ENCODE measurements around the gene CPEB3.

DNA sequence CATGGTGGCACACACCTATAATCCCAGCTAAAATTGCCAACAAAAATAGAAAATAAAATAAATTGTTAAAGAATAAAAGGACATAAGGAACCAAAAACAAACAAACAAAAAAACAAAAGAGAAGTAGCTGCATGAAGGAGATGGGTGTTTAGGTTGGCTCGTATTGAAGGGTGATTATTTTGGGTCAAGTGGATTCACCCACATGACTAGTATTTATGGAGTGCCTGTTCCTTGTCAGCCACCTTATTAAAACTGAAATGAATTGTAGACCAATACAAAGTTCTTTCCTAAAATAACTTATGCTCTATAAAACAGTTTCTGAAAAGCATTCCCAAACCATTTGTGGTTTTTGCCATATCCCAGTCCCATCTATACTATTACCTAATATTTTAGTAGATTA lies 228.6 kb downstream of the CPEB3 start:
- TF ChIP-seq TAF1 (IDR thresholded peaks at IDR 0.05; ENCODE audit: low read depth, low read length) (no peak), POLR2A (IDR thresholded peaks at IDR 0.05; ENCODE audit: low read depth, low read length) (no peak), SPI1 (IDR thresholded peaks at IDR 0.05; ENCODE audit: low read depth, low read length) (no peak), POLR2AphosphoS5 (IDR thresholded peaks at IDR 0.05; ENCODE audit: low read depth, low read length) (no peak), POU2F2 (IDR thresholded peaks at IDR 0.05; ENCODE audit: low read depth, low read length) (no peak), PAX5 (IDR thresholded peaks at IDR 0.05; ENCODE audit: insufficient read depth, low read length, severe bottlenecking) (no peak)

Data from GM12891 (cell line).